GM12878 (cell line): Measurements from ENCODE around the gene RBM44. TPM values are rescaled to one million over a fixed set of nuclear protein-coding genes. Genes with fewer than 3 reads are reported as not detected.

Experiments
- DPF2 ChIP-seq: fragments of 450-650 bp; IDR thresholded peaks from 2 replicates; pipeline ENCODE4 v1.6.1; 2017; ENCODE audit warnings: mild to moderate bottlenecking
- NR2F1 ChIP-seq: fragments of 450-650 bp; conservative IDR thresholded peaks from 2 replicates; pipeline ENCODE4 v1.6.1; 2017; ENCODE audit warnings: mild to moderate bottlenecking
- SMC3 ChIP-seq: IDR thresholded peaks from 2 replicates; pipeline ENCODE4 v1.6.1; 2011; ENCODE audit warnings: low read length, improper control_type of control experiment, borderline replicate concordance
- YY1 ChIP-seq: IDR thresholded peaks from 2 replicates; pipeline ENCODE4 v1.6.1; 2011; ENCODE audit warnings: low read depth, mild to moderate bottlenecking, low read length
- polyA plus RNA-seq, 11 experiments: library from polyadenylated mRNA; depleted of rRNA in 4 of 11; unstranded in 6 of 11; stranded (reverse) in 5 of 11; fragments of >200 nt; fragmentation: Nextera tagmentation in 4 of 11; fragmentation: Illumina TruSeq in 1 of 11; extraction: Ambion mirVana in 4 of 11; extraction: Trizol in 1 of 11; gene quantifications; 1 replicate in 1 of 11; 2 replicates in 10 of 11; pipeline versions ENCODE4 v1.2.1 to v1.2.3, GENCODE V29; 2011 to 2016; ENCODE audit warnings: inconsistent platforms in 2 of 11, missing spikeins in 2 of 11, low read depth in 1 of 11
- total RNA-seq, 4 experiments: library from RNA; depleted of rRNA in 3 of 4; stranded (reverse); fragments of >200 nt in 3 of 4; fragmentation: Illumina TruSeq in 1 of 4; extraction: Trizol in 1 of 4; gene quantifications; 2 replicates each; pipeline versions ENCODE4 v1.2.1 to v1.2.3, GENCODE V29; 2013 to 2021
- TF ChIP-seq, protein P1 (sequence below), 3 experiments: IDR thresholded peaks in 2 of 3; conservative IDR thresholded peaks in 1 of 3; 2 replicates each; pipeline ENCODE4 v1.5.1; 2011; ENCODE audit warnings: low read depth in 3 of 3, low read length in 3 of 3, mild to moderate bottlenecking in 3 of 3, control low read depth in 2 of 3, moderate library complexity in 2 of 3, inconsistent platforms in 1 of 3, mixed read lengths in 1 of 3; ENCODE audit not compliant: control insufficient read depth in 2 of 3, insufficient read depth in 1 of 3; ENCODE audit errors: extremely low read depth in 1 of 3
- TF ChIP-seq, protein P2 (sequence below): IDR thresholded peaks from 2 replicates; pipeline ENCODE4 v1.6.1; 2012; ENCODE audit warnings: low read depth, low read length, improper control_type of control experiment
- TF ChIP-seq, protein P3 (sequence below): IDR thresholded peaks from 2 replicates; pipeline ENCODE4 v1.6.1; 2011; ENCODE audit warnings: low read depth, mild to moderate bottlenecking, low read length, moderate library complexity, borderline replicate concordance; ENCODE audit errors: extremely low read depth

The RBM44 gene
- total and polyA plus RNA-seq, 10 of the 15 experiments (the other 5 are each of a cell fraction or from before 2014, with no cell fraction given): 0.14 to 1.4 (median 0.62) TPM; not detected in 1

DNA sequence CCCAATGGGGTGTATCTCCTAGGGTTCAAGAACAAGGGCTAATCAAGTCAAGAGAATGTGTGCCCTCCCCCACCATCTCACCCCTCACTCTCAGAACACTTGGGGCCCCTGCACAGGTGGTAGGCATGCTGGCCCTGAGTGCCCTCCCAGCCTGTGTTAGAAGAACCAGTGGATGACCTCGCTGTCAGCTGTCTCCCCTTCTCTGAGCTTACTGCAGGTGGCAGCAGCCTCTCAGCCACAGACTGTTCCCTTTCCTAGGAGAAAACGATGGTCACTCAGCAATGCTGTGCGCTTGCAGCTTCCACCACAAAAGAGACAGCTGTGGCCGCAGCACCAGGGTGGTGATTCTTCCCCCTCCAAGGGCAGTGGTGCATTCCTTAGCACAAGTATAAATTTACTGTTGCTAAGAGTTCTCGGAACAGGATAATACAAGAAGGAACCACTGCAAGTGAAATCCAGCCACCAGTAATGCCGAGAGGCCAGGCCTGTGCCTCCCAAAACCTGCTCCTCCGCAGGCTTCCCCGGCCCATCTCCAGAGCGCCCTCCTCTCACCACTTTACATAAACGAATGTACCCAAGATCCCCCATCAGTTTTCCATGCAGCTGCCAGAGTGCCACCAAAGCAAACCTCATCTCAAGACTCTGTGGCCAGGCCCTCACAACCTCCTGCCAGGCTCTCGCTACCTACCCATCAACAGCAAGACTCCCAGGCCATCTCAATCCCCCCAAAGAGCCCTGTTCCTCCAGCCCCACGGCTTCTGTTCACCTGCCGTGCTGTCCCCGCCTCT, 59.9 kb downstream of the RBM44 start (continued):
- TF ChIP-seq, protein P1, sequence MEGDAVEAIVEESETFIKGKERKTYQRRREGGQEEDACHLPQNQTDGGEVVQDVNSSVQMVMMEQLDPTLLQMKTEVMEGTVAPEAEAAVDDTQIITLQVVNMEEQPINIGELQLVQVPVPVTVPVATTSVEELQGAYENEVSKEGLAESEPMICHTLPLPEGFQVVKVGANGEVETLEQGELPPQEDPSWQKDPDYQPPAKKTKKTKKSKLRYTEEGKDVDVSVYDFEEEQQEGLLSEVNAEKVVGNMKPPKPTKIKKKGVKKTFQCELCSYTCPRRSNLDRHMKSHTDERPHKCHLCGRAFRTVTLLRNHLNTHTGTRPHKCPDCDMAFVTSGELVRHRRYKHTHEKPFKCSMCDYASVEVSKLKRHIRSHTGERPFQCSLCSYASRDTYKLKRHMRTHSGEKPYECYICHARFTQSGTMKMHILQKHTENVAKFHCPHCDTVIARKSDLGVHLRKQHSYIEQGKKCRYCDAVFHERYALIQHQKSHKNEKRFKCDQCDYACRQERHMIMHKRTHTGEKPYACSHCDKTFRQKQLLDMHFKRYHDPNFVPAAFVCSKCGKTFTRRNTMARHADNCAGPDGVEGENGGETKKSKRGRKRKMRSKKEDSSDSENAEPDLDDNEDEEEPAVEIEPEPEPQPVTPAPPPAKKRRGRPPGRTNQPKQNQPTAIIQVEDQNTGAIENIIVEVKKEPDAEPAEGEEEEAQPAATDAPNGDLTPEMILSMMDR (IDR thresholded peaks at IDR 0.05 in 2 of 3, conservative IDR thresholded peaks at IDR 0.05 in 1 of 3; ENCODE audit: control insufficient read depth in 2 of 3, extremely low read depth in 1 of 3, insufficient read depth in 1 of 3, low read depth in 3 of 3, low read length in 3 of 3): peak; percentile 62 to 86 (median 76)
- TF ChIP-seq, protein P2, sequence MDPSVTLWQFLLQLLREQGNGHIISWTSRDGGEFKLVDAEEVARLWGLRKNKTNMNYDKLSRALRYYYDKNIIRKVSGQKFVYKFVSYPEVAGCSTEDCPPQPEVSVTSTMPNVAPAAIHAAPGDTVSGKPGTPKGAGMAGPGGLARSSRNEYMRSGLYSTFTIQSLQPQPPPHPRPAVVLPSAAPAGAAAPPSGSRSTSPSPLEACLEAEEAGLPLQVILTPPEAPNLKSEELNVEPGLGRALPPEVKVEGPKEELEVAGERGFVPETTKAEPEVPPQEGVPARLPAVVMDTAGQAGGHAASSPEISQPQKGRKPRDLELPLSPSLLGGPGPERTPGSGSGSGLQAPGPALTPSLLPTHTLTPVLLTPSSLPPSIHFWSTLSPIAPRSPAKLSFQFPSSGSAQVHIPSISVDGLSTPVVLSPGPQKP: no peak
- peak; percentile 43; the same call in 1 of the 2 replicates for TF ChIP-seq YY1
- 0 out of 2 replicates have a peak, but pooled peaks have one; percentile 22 for TF ChIP-seq DPF2
- TF ChIP-seq SMC3: peak; percentile 80
- TF ChIP-seq, protein P3, sequence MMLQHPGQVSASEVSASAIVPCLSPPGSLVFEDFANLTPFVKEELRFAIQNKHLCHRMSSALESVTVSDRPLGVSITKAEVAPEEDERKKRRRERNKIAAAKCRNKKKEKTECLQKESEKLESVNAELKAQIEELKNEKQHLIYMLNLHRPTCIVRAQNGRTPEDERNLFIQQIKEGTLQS: no peak
- TF ChIP-seq NR2F1: 0 out of 2 replicates have a peak, but pooled peaks have one; percentile 14
